H1 (cell line): ENCODE data around the gene ZNF75A. TPM values are rescaled to one million over a fixed set of nuclear protein-coding genes. Genes with fewer than 3 reads are reported as not detected.

Source experiments
- CTCF ChIA-PET: fragments of 300-600 bp; sonication (Branson Sonifier 250); formaldehyde crosslinking; loops from one replicate; lab custom pipeline; 2021; ENCODE audit not compliant: partially characterized antibody; lab: Charles Lee
- POLR2A ChIA-PET: fragments of 300-600 bp; sonication (Branson Sonifier 250); formaldehyde crosslinking; loops from one replicate; lab custom pipeline; 2021; ENCODE audit warnings: inconsistent platforms; ENCODE audit not compliant: partially characterized antibody; lab: Charles Lee
- DNase-seq, 2 experiments: peaks; one replicate each; pipeline versions ENCODE4 v3.0.0 to v3.0.0-alpha.2; 2010 to 2022; ENCODE audit warnings: low spot score in 2 of 2, low read depth in 1 of 2, mixed read lengths in 1 of 2
- FAIRE-seq: peaks from 2 replicates; lab custom pipeline; 2011; peaks lifted over from hg19 to GRCh38; lab: Jason Lieb, UNC
- H2AFZ ChIP-seq: 2 replicates; pipeline ENCODE4 v1.8.1; 2012; ENCODE audit warnings: low read length, inconsistent platforms
- H2AK5ac ChIP-seq: 2 replicates; pipeline ENCODE4 v1.6.1; 2013; ENCODE audit warnings: low read depth, low read length
- H2BK120ac ChIP-seq: replicated peaks from 2 replicates; pipeline ENCODE3; 2013; ENCODE audit warnings: low read depth, low read length, inconsistent platforms
- H2BK12ac ChIP-seq: 2 replicates; pipeline ENCODE4 v1.6.1; 2013; ENCODE audit warnings: low read depth, low read length
- H2BK15ac ChIP-seq: 2 replicates; pipeline ENCODE4 v1.6.1; 2013; ENCODE audit warnings: low read length
- H2BK20ac ChIP-seq: 2 replicates; pipeline ENCODE4 v1.6.1; 2013; ENCODE audit warnings: low read length
- H2BK5ac ChIP-seq: 2 replicates; pipeline ENCODE4 v1.6.1; 2013; ENCODE audit warnings: low read depth, low read length
- H3K14ac ChIP-seq: 2 replicates; pipeline ENCODE4 v1.6.1; 2013; ENCODE audit warnings: inconsistent platforms; ENCODE audit not compliant: insufficient read length
- H3K18ac ChIP-seq: 2 replicates; pipeline ENCODE4 v1.6.1; 2013; ENCODE audit warnings: low read length; ENCODE audit errors: extremely low read depth
- H3K23ac ChIP-seq: 2 replicates; pipeline ENCODE4 v1.6.1; 2013; ENCODE audit warnings: inconsistent platforms; ENCODE audit not compliant: insufficient read length
- H3K23me2 ChIP-seq: 2 replicates; pipeline ENCODE4 v1.6.1; 2013; ENCODE audit warnings: low read depth, low read length
- H3K27ac ChIP-seq: 2 replicates; pipeline ENCODE4 v1.6.1; 2011; ENCODE audit warnings: low read depth, low read length, inconsistent platforms
- H3K27me3 ChIP-seq, 4 experiments: replicated peaks in 1 of 4; 1 replicate in 1 of 4; 2 replicates in 3 of 4; pipeline versions ENCODE4 v1.6.1 to v1.8.1; 2011 to 2013; ENCODE audit warnings: low read length in 3 of 4, mild to moderate bottlenecking in 3 of 4, inconsistent platforms in 2 of 4, mixed read lengths in 2 of 4, moderate library complexity in 1 of 4; ENCODE audit not compliant: control insufficient read depth in 3 of 4, insufficient read depth in 3 of 4; ENCODE audit errors: extremely low read depth in 1 of 4
- H3K36me3 ChIP-seq, 4 experiments: 2 replicates each; pipeline versions ENCODE4 v1.6.1 to v1.8.1; 2011 to 2013; ENCODE audit warnings: mild to moderate bottlenecking in 4 of 4, low read length in 3 of 4, moderate library complexity in 2 of 4, control low read depth in 1 of 4, inconsistent platforms in 1 of 4; ENCODE audit not compliant: insufficient read depth in 4 of 4, control insufficient read depth in 2 of 4
- H3K4ac ChIP-seq: replicated peaks from 2 replicates; pipeline ENCODE3; 2013; ENCODE audit warnings: low read length, low read depth, mixed read lengths, inconsistent platforms; ENCODE audit not compliant: insufficient read length
- H3K4me1 ChIP-seq, 4 experiments: replicated peaks in 1 of 4; 1 replicate in 1 of 4; 2 replicates in 3 of 4; pipeline versions ENCODE4 v1.6.1 to v1.8.1; 2011 to 2013; ENCODE audit warnings: low read length in 3 of 4, inconsistent platforms in 2 of 4, mixed read lengths in 1 of 4; ENCODE audit not compliant: insufficient read depth in 4 of 4, control insufficient read depth in 3 of 4
- H3K4me2 ChIP-seq, 2 experiments: 2 replicates each; pipeline versions ENCODE4 v1.6.1 to v1.8.1; 2011 to 2013; ENCODE audit warnings: low read depth in 2 of 2, low read length in 2 of 2, control low read depth in 1 of 2, inconsistent platforms in 1 of 2, mild to moderate bottlenecking in 1 of 2; ENCODE audit not compliant: insufficient read depth in 1 of 2
- H3K4me3 ChIP-seq, 4 experiments: fragments of 200-600, 300-600 bp in 1 of 4; sonication (generic), shearing (Covaris generic), sonication (Bioruptor Twin) in 1 of 4; 2 replicates each; pipeline versions ENCODE4 v1.5.1 to v1.8.1; 2011 to 2016; ENCODE audit warnings: low read length in 4 of 4, low read depth in 3 of 4, control low read depth in 2 of 4, inconsistent platforms in 2 of 4, mild to moderate bottlenecking in 2 of 4, mixed read lengths in 1 of 4, moderate library complexity in 1 of 4; ENCODE audit not compliant: insufficient read depth in 2 of 4; ENCODE audit errors: extremely low read depth in 1 of 4
- H3K56ac ChIP-seq: replicated peaks from 2 replicates; pipeline ENCODE3; 2013; ENCODE audit warnings: low read depth, mild to moderate bottlenecking, mixed read lengths, low read length, inconsistent platforms; ENCODE audit not compliant: insufficient read length
- H3K79me1 ChIP-seq: 2 replicates; pipeline ENCODE4 v1.6.1; 2013; ENCODE audit warnings: low read depth, low read length, control low read depth
- H3K79me2 ChIP-seq, 2 experiments: 2 replicates each; pipeline versions ENCODE4 v1.6.1 to v1.8.1; 2012 to 2013; ENCODE audit warnings: low read length in 2 of 2, mild to moderate bottlenecking in 2 of 2, inconsistent platforms in 1 of 2; ENCODE audit not compliant: insufficient read depth in 2 of 2, control insufficient read depth in 1 of 2
- H3K9ac ChIP-seq, 4 experiments: replicated peaks in 1 of 4; 1 replicate in 1 of 4; 2 replicates in 3 of 4; pipeline versions ENCODE4 v1.6.1 to v1.8.1; 2011 to 2013; ENCODE audit warnings: low read depth in 3 of 4, low read length in 3 of 4, control low read depth in 2 of 4, mild to moderate bottlenecking in 2 of 4, moderate library complexity in 2 of 4, inconsistent platforms in 1 of 4; ENCODE audit errors: extremely low read depth in 1 of 4
- H3K9me3 ChIP-seq, 2 experiments: 2 replicates each; pipeline versions ENCODE4 v1.6.1 to v1.8.1; 2012 to 2013; ENCODE audit warnings: mild to moderate bottlenecking in 2 of 2, moderate library complexity in 2 of 2, control low read depth in 1 of 2, inconsistent platforms in 1 of 2, low read depth in 1 of 2, low read length in 1 of 2, mixed read lengths in 1 of 2; ENCODE audit not compliant: insufficient read depth in 2 of 2
- H4K20me1 ChIP-seq, 2 experiments: replicated peaks in 1 of 2; 2 replicates each; pipeline versions ENCODE3 to v1.8.1; 2011 to 2013; ENCODE audit warnings: inconsistent platforms in 2 of 2, low read length in 2 of 2, mild to moderate bottlenecking in 1 of 2; ENCODE audit not compliant: insufficient read depth in 2 of 2, control insufficient read depth in 1 of 2
- H4K5ac ChIP-seq: 2 replicates; pipeline ENCODE4 v1.6.1; 2013; ENCODE audit warnings: low read length, low read depth, mixed read lengths, inconsistent platforms; ENCODE audit not compliant: insufficient read length
- H4K8ac ChIP-seq: 2 replicates; pipeline ENCODE4 v1.8.0; 2013; ENCODE audit warnings: mild to moderate bottlenecking, moderate library complexity, low read length, inconsistent platforms; ENCODE audit not compliant: insufficient read depth; ENCODE audit errors: extremely low read depth
- H4K91ac ChIP-seq: replicated peaks from 2 replicates; pipeline ENCODE3; 2013; ENCODE audit warnings: low read length, mixed read lengths, inconsistent platforms; ENCODE audit not compliant: insufficient read length
- BRCA1 ChIP-seq: IDR thresholded peaks from 2 replicates; pipeline ENCODE4 v1.6.1; 2012; ENCODE audit warnings: low read depth, low read length, improper control_type of control experiment
- CBX5 ChIP-seq: fragments of 300-800, 300-1000 bp; sonication (generic); IDR thresholded peaks from 2 replicates; pipeline ENCODE4 v1.7.1; 2016; ENCODE audit warnings: antibody characterized with exemption, low read length, low read depth
- HDAC2 ChIP-seq, 2 experiments: fragments of 300-600 bp in 1 of 2; sonication (generic) in 1 of 2; IDR thresholded peaks; 2 replicates each; pipeline ENCODE4 v1.6.1; 2011 to 2012; ENCODE audit warnings: low read depth in 2 of 2, low read length in 2 of 2, mild to moderate bottlenecking in 2 of 2, moderate library complexity in 2 of 2, borderline replicate concordance in 1 of 2, inconsistent platforms in 1 of 2
- MAFK ChIP-seq: IDR thresholded peaks from 2 replicates; pipeline ENCODE4 v1.6.1; 2012; ENCODE audit warnings: low read depth, mild to moderate bottlenecking, improper control_type of control experiment, low read length
- RXRA ChIP-seq: IDR thresholded peaks from 2 replicates; pipeline ENCODE4 v1.6.1; 2011; ENCODE audit warnings: low read depth, mild to moderate bottlenecking, low read length, moderate library complexity; ENCODE audit not compliant: insufficient read depth
- SIN3A ChIP-seq, 2 experiments: IDR thresholded peaks in 1 of 2; conservative IDR thresholded peaks in 1 of 2; 2 replicates each; pipeline ENCODE4 v1.6.1; 2011 to 2012; ENCODE audit warnings: low read length in 2 of 2, improper control_type of control experiment in 1 of 2, low read depth in 1 of 2, mild to moderate bottlenecking in 1 of 2
- TCF12 ChIP-seq: IDR thresholded peaks from 2 replicates; pipeline ENCODE4 v1.6.1; 2011; ENCODE audit warnings: low read depth, mild to moderate bottlenecking, low read length
- ZNF274 ChIP-seq: IDR thresholded peaks from 2 replicates; pipeline ENCODE4 v1.7.0; 2012; ENCODE audit warnings: low read length, borderline replicate concordance; ENCODE audit errors: extremely low read depth
- WGBS, 2 experiments: shearing (Covaris generic) in 1 of 2; methylation state at CpG; one replicate each; pipeline versions ENCODE4 v1.1.6 to v1.1.7; 2013 to 2015; ENCODE audit warnings: low lambda C conversion rate in 2 of 2, mixed read lengths in 2 of 2, inconsistent platforms in 1 of 2, low coverage in 1 of 2, missing lambda C conversion rate in 1 of 2; ENCODE audit not compliant: insufficient replicate concordance in 2 of 2, insufficient coverage in 1 of 2, insufficient read length in 1 of 2; ENCODE audit errors: extremely low coverage in 1 of 2, missing lambda C conversion rate in 1 of 2; 5-methylcytosine and 5-hydroxymethylcytosine counted together
- polyA plus RNA-seq, 7 experiments: library from polyadenylated mRNA; depleted of rRNA in 3 of 7; stranded (reverse) in 5 of 7; unstranded in 2 of 7; fragments of >200 nt in 5 of 7; fragments of 200-250 nt in 2 of 7; gene quantifications; 1 replicate in 5 of 7; 2 replicates in 1 of 7; 4 replicates in 1 of 7; pipeline versions ENCODE4 v1.2.1 to v1.2.3, GENCODE V29; 2011 to 2013; ENCODE audit warnings: missing spikeins in 2 of 7, mixed read lengths in 2 of 7
- total RNA-seq: library from RNA; stranded (reverse); fragmentation: NEBNext Ultra II Directional; extraction: Animal tissue kit (Norgen Biotek cat#: 25700); gene quantifications from 2 replicates; pipeline ENCODE4 v1.2.1, GENCODE V29; 2021
- TF ChIP-seq, protein P1 (sequence below): IDR thresholded peaks from 2 replicates; pipeline ENCODE4 v1.6.1; 2012; ENCODE audit warnings: inconsistent platforms

ZNF75A gene
- total and polyA plus RNA-seq, 2 of the 8 experiments (the other 6 are each of a cell fraction or from before 2014, with no cell fraction given) = 9.3 to 30.0 TPM

- H3K9me3 ChIP-seq = peaks cover 9 to 15% of the 10 kb centered on the region in 2 experiments
- TF ChIP-seq RXRA (no peak), CBX5 (no peak), SIN3A (conservative IDR thresholded peaks at IDR 0.05 in 1 of 2, IDR thresholded peaks at IDR 0.05 in 1 of 2; ENCODE audit: low read depth in 1 of 2, low read length in 2 of 2) (peak; percentile 24 to 57; a peak in 2 of 4 replicates), BRCA1 (no peak), MAFK (no peak), ZNF274 (no peak), HDAC2 (IDR thresholded peaks at IDR 0.05; ENCODE audit: borderline replicate concordance in 1 of 2, low read depth in 2 of 2, low read length in 2 of 2) (no peak), TCF12 (no peak)
- TF ChIP-seq, protein P1, sequence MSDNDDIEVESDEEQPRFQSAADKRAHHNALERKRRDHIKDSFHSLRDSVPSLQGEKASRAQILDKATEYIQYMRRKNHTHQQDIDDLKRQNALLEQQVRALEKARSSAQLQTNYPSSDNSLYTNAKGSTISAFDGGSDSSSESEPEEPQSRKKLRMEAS = peak; percentile 93
Measured at GRCh38 chr16:3282730-3283542, 22.4 kb upstream of the ZNF75A start, which contains the start of gene ZNF263. Gene ZNF263, plus strand, starts transcription at chr16:3283491. Its CDS starts 328 bp downstream, at chr16:3283819.

More at GRCh38 chr16:3282730-3283542, 22.4 kb upstream of the ZNF75A start, which contains the start of gene ZNF263:
- Histone ChIP-seq H2BK120ac (no peak within 1 kb of the TSS), H3K4me2 (peak within 1 kb of the TSS; percentile 99), H3K14ac (no peak within 1 kb of the TSS), H2AFZ (peak within 1 kb of the TSS; percentile 90), H2BK12ac (peak within 1 kb of the TSS; percentile 84; the same call in 1 of the 2 replicates), H2BK15ac (peak within 1 kb of the TSS; percentile 81; the same call in 1 of the 2 replicates), H4K20me1 (peaks cover 5 to 9% of the 10 kb centered on the region in 2 experiments), H3K23me2 (peaks cover 8% of the 10 kb centered on the region), H3K36me3 (peaks cover 3 to 24% (median 15%) of the 10 kb centered on the region in 4 experiments; a peak in 6 of 8 replicates), H2AK5ac (no peak within 1 kb of the TSS), H3K4me3 (peak within 1 kb of the TSS; percentile 81 to 99 (median 97)), H3K4me1 (peaks cover 0 to 8% (median 1%) of the 10 kb centered on the region in 4 experiments; a peak in 4 of 7 replicates), H2BK5ac (peak within 1 kb of the TSS; percentile 93), H4K8ac (peak within 1 kb of the TSS; percentile 98), H3K23ac (no peak within 1 kb of the TSS), H3K18ac (peak within 1 kb of the TSS; percentile 68), H4K91ac (peak within 1 kb of the TSS; percentile 87), H3K9ac (peak within 1 kb of the TSS; percentile 88 to 94 (median 91)), H4K5ac (peak within 1 kb of the TSS; percentile 88), H2BK20ac (no peak within 1 kb of the TSS), H3K79me1 (peaks cover 12% of the 10 kb centered on the region), H3K27me3 (no peaks in the 10 kb centered on the region), H3K27ac (peak within 1 kb of the TSS; percentile 97), H3K56ac (peak within 1 kb of the TSS; percentile 70), H3K4ac (peak within 1 kb of the TSS; percentile 75), H3K79me2 (peaks cover 20 to 39% of the 10 kb centered on the region in 2 experiments)
- DNase-seq = peak; percentile 80 to 90
- POLR2A ChIA-PET = interaction anchor here (0.7 to 5.3 kb wide), 20 partner anchors 9 to 263 kb away, joined by 3 to 64 read pairs (median 5); partner anchors contain the start of genes NAA60, TIGD7, TNFRSF12A and ZNF174
- 2% methylated on average over 68 of the region's 72 CpGs; no CpG with 5 or more reads in 1 of the 2 experiments for WGBS, 2 experiments
- FAIRE-seq = peak; percentile 7
- CTCF ChIA-PET = interaction anchor here (0.6 to 2.2 kb wide), 5 partner anchors 13 to 203 kb away, joined by 3 to 12 read pairs (median 3); no protein-coding TSS in a partner anchor
